ENCODE data around the gene KCTD3.

The KCTD3 gene

DNA sequence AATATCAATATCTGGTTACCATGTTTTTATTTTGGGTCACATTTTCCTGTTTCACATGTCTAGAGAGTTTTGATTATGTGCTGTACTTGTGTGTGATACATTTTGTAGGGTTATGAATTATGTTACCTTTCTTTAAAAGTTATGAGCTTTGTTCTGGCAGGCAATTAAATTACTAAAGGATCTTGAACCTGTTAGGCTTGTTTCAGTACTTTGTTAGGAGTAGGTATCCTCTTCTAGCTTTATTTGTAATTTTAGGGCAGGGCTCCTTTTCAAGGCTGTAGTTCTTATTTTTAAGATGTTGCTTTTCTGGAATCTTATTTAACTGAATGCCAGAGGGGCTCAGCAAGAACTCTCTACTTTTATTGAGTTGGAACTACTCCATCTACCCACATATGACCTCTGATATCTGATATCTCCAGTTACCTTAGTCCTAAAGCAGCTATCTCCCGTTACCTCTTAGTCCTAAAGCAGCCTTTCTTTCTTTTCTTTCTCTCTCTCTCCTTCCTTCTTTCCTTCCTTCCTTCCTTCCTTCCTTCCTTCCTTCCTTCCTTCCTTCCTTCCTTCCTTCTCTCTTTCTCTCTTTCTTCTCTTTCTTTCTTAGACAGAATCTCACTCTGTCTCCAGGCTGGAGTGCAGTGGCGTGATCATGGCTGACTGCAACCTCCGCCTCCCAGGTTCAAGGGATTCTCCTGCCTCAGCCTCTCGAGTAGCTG, 23.8 kb downstream of the KCTD3 start:
- no peaks in the 10 kb centered on the region for H3K9me2 ChIP-seq (replicated peaks; ENCODE audit: insufficient read depth, low read length)
- no peaks in the 10 kb centered on the region for H3K9me3 ChIP-seq (replicated peaks; ENCODE audit: insufficient read depth, low read length)
- H3F3A ChIP-seq (ENCODE audit: insufficient read depth, low read length): no peaks in the 10 kb centered on the region
- H3K79me2 ChIP-seq (ENCODE audit: low read length): no peaks in the 10 kb centered on the region
- no peak overlapping the region for H3K9ac ChIP-seq (ENCODE audit: low read length)
- no peak overlapping the region for H2AFZ ChIP-seq (ENCODE audit: low read length)
- no peaks in the 10 kb centered on the region for H3K36me3 ChIP-seq (replicated peaks; ENCODE audit: insufficient read depth, low read length)
- H3K4me3 ChIP-seq (ENCODE audit: low read length): no peak overlapping the region
- H3K4me1 ChIP-seq (ENCODE audit: low read length): no peaks in the 10 kb centered on the region
- no peaks in the 10 kb centered on the region for H3K27me3 ChIP-seq (replicated peaks; ENCODE audit: insufficient read depth, low read length)
- no peak for DNase-seq
- H3K27ac ChIP-seq (ENCODE audit: low read length): no peak overlapping the region
- no peaks in the 10 kb centered on the region for H4K20me1 ChIP-seq (ENCODE audit: insufficient read depth, low read length)
- TF ChIP-seq, protein P1, sequence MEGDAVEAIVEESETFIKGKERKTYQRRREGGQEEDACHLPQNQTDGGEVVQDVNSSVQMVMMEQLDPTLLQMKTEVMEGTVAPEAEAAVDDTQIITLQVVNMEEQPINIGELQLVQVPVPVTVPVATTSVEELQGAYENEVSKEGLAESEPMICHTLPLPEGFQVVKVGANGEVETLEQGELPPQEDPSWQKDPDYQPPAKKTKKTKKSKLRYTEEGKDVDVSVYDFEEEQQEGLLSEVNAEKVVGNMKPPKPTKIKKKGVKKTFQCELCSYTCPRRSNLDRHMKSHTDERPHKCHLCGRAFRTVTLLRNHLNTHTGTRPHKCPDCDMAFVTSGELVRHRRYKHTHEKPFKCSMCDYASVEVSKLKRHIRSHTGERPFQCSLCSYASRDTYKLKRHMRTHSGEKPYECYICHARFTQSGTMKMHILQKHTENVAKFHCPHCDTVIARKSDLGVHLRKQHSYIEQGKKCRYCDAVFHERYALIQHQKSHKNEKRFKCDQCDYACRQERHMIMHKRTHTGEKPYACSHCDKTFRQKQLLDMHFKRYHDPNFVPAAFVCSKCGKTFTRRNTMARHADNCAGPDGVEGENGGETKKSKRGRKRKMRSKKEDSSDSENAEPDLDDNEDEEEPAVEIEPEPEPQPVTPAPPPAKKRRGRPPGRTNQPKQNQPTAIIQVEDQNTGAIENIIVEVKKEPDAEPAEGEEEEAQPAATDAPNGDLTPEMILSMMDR (IDR thresholded peaks at IDR 0.05; ENCODE audit: low read length): no peak
- TF ChIP-seq EZH2 (optimal IDR thresholded peaks at IDR 0.05; ENCODE audit: low read depth, low read length) (no peak), EZH2phosphoT487 (IDR thresholded peaks at IDR 0.05; ENCODE audit: low read length) (no peak)
- no peak overlapping the region for H3K4me2 ChIP-seq (ENCODE audit: low read depth, low read length)

- DNase-seq: no peak
- Histone ChIP-seq H3K79me2 (ENCODE audit: low read length) (no peaks in the 10 kb centered on the region), H3K9me3 (replicated peaks; ENCODE audit: insufficient read depth, low read length) (no peaks in the 10 kb centered on the region), H3K9me2 (replicated peaks; ENCODE audit: insufficient read depth, low read length) (no peaks in the 10 kb centered on the region), H3K4me3 (ENCODE audit: low read length) (no peak overlapping the region), H3K36me3 (replicated peaks; ENCODE audit: insufficient read depth, low read length) (no peaks in the 10 kb centered on the region), H3F3A (ENCODE audit: insufficient read depth, low read length) (no peaks in the 10 kb centered on the region), H3K4me2 (ENCODE audit: low read depth, low read length) (no peak overlapping the region), H3K27ac (ENCODE audit: low read length) (no peak overlapping the region), H3K27me3 (replicated peaks; ENCODE audit: insufficient read depth, low read length) (no peaks in the 10 kb centered on the region), H4K20me1 (ENCODE audit: insufficient read depth, low read length) (no peaks in the 10 kb centered on the region), H2AFZ (ENCODE audit: low read length) (no peak overlapping the region), H3K9ac (ENCODE audit: low read length) (no peak overlapping the region), H3K4me1 (ENCODE audit: low read length) (peaks cover 3% of the 10 kb centered on the region; the same call in 1 of the 2 replicates)
- TF ChIP-seq EZH2phosphoT487 (IDR thresholded peaks at IDR 0.05; ENCODE audit: low read length) (no peak), EZH2 (optimal IDR thresholded peaks at IDR 0.05; ENCODE audit: low read depth, low read length) (no peak)
- TF ChIP-seq, protein P1 (IDR thresholded peaks at IDR 0.05; ENCODE audit: low read length): no peak
Observed at GRCh38 chr1:215594640-215595039, 27.5 kb downstream of the KCTD3 start.

DNA sequence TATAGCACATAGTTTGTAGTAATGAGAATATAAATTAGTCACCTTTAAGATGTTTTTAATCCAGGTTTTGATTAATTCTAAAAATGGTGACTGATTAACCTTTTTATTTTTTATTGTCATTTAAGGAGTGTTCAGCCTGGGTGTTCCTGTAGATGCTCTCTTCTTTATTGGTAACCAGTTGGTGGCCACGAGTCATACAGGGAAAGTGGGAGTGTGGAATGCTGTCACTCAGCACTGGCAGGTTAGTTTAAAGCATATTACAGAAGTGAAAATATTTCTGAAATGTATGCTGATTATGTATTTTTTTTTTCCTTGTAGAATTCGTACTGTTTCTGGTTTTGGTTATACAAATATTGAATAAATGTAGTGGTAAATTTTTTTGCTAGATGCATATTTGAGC, 28.1 kb downstream of the KCTD3 start:
- Histone ChIP-seq H4K20me1 (ENCODE audit: insufficient read depth, low read length) (no peaks in the 10 kb centered on the region), H3K9me3 (replicated peaks; ENCODE audit: insufficient read depth, low read length) (no peaks in the 10 kb centered on the region), H3F3A (ENCODE audit: insufficient read depth, low read length) (no peaks in the 10 kb centered on the region), H3K27me3 (replicated peaks; ENCODE audit: insufficient read depth, low read length) (no peaks in the 10 kb centered on the region), H3K4me3 (ENCODE audit: low read length) (no peak overlapping the region), H3K9ac (ENCODE audit: low read length) (no peak overlapping the region), H3K36me3 (replicated peaks; ENCODE audit: insufficient read depth, low read length) (no peaks in the 10 kb centered on the region), H3K4me1 (ENCODE audit: low read length) (peaks cover 3% of the 10 kb centered on the region; the same call in 1 of the 2 replicates), H3K9me2 (replicated peaks; ENCODE audit: insufficient read depth, low read length) (no peaks in the 10 kb centered on the region), H3K27ac (ENCODE audit: low read length) (no peak overlapping the region), H3K79me2 (ENCODE audit: low read length) (no peaks in the 10 kb centered on the region), H2AFZ (ENCODE audit: low read length) (no peak overlapping the region), H3K4me2 (ENCODE audit: low read depth, low read length) (no peak overlapping the region)
- TF ChIP-seq EZH2phosphoT487 (IDR thresholded peaks at IDR 0.05; ENCODE audit: low read length): no peak
- TF ChIP-seq, protein P1 (IDR thresholded peaks at IDR 0.05; ENCODE audit: low read length): no peak
- TF ChIP-seq EZH2 (optimal IDR thresholded peaks at IDR 0.05; ENCODE audit: low read depth, low read length): no peak
- no peak for DNase-seq

Data from MM.1S (cell line).